ENCODE results near the gene NFIX. TPM values are rescaled to one million over a fixed set of nuclear protein-coding genes. Genes with fewer than 3 reads are reported as not detected.

Gene NFIX
- total and polyA plus RNA-seq, 9 of the 15 experiments (the other 6 are each of a cell fraction or from before 2014, with no cell fraction given), result 0.28 to 26.8 (median 5.4) TPM

DNA sequence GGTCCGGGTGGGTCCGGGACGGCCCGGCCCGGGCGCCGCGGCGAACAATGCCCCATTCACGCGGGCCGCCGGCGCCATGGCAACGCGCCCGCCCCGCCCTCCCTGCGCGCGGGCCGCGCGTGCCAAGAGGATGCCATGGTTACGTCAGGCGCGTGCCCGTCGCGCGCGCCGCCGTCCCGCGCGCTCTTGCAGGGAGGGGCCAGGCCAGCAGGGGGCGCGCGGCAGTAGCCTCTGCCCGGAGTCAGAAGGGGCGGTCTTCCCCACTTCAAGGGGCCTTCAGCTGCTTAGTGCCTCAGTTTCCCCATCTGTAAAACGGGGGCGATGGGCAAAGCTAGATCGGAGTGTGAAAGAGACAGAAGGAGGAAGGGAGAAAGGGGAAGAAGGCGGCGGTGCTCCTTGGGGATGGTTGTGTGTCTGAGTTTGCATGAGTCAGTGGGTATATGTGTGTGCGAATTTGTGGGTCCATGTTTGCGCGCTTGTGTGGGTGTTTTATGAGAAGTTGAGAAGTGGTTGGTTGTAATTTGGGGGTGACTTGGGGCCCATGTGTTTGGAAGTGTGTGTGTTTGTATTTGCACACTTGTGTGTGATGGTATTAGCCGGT, 11.6 kb upstream of the NFIX start (continued):
- no peak for TF ChIP-seq POU5F1 (IDR thresholded peaks at IDR 0.05; ENCODE audit: borderline replicate concordance, low read depth, low read length, partially characterized antibody)
- TF ChIP-seq GATAD2B (IDR thresholded peaks at IDR 0.05; ENCODE audit: borderline replicate concordance), result no peak
- TF ChIP-seq RHOXF2B (CRISPR knock-in tag; conservative IDR thresholded peaks at IDR 0.05), result no peak
- TF ChIP-seq, protein P1, sequence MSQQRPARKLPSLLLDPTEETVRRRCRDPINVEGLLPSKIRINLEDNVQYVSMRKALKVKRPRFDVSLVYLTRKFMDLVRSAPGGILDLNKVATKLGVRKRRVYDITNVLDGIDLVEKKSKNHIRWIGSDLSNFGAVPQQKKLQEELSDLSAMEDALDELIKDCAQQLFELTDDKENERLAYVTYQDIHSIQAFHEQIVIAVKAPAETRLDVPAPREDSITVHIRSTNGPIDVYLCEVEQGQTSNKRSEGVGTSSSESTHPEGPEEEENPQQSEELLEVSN (IDR thresholded peaks at IDR 0.05; ENCODE audit: borderline replicate concordance in 1 of 2, extremely low read depth in 1 of 2, insufficient read depth in 1 of 2, insufficient read length in 1 of 2, low read depth in 1 of 2, low read length in 1 of 2, poor library complexity in 1 of 2, severe bottlenecking in 1 of 2), result peak in 1 of 2 experiments; percentile 45
- no peak for TF ChIP-seq DACH1 (IDR thresholded peaks at IDR 0.05; ENCODE audit: partially characterized antibody)
- TF ChIP-seq, protein P2, sequence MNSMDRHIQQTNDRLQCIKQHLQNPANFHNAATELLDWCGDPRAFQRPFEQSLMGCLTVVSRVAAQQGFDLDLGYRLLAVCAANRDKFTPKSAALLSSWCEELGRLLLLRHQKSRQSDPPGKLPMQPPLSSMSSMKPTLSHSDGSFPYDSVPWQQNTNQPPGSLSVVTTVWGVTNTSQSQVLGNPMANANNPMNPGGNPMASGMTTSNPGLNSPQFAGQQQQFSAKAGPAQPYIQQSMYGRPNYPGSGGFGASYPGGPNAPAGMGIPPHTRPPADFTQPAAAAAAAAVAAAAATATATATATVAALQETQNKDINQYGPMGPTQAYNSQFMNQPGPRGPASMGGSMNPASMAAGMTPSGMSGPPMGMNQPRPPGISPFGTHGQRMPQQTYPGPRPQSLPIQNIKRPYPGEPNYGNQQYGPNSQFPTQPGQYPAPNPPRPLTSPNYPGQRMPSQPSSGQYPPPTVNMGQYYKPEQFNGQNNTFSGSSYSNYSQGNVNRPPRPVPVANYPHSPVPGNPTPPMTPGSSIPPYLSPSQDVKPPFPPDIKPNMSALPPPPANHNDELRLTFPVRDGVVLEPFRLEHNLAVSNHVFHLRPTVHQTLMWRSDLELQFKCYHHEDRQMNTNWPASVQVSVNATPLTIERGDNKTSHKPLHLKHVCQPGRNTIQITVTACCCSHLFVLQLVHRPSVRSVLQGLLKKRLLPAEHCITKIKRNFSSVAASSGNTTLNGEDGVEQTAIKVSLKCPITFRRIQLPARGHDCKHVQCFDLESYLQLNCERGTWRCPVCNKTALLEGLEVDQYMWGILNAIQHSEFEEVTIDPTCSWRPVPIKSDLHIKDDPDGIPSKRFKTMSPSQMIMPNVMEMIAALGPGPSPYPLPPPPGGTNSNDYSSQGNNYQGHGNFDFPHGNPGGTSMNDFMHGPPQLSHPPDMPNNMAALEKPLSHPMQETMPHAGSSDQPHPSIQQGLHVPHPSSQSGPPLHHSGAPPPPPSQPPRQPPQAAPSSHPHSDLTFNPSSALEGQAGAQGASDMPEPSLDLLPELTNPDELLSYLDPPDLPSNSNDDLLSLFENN (IDR thresholded peaks at IDR 0.05; ENCODE audit: low read depth in 2 of 2, low read length in 2 of 2), result 0 out of 4 replicates have a peak, but pooled peaks of 1 of the 2 experiments have one; percentile 14
- TF ChIP-seq, protein P3, sequence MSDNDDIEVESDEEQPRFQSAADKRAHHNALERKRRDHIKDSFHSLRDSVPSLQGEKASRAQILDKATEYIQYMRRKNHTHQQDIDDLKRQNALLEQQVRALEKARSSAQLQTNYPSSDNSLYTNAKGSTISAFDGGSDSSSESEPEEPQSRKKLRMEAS (CRISPR knock-in tag; IDR thresholded peaks at IDR 0.05), result peak; percentile 12; the same call in 1 of the 2 replicates
- TF ChIP-seq ZNF175 (CRISPR knock-in tag; IDR thresholded peaks at IDR 0.05; ENCODE audit: low read depth), result peak; percentile 80
- no peak for TF ChIP-seq ZNF583 (CRISPR knock-in tag; IDR thresholded peaks at IDR 0.05)
- TF ChIP-seq, protein P4, sequence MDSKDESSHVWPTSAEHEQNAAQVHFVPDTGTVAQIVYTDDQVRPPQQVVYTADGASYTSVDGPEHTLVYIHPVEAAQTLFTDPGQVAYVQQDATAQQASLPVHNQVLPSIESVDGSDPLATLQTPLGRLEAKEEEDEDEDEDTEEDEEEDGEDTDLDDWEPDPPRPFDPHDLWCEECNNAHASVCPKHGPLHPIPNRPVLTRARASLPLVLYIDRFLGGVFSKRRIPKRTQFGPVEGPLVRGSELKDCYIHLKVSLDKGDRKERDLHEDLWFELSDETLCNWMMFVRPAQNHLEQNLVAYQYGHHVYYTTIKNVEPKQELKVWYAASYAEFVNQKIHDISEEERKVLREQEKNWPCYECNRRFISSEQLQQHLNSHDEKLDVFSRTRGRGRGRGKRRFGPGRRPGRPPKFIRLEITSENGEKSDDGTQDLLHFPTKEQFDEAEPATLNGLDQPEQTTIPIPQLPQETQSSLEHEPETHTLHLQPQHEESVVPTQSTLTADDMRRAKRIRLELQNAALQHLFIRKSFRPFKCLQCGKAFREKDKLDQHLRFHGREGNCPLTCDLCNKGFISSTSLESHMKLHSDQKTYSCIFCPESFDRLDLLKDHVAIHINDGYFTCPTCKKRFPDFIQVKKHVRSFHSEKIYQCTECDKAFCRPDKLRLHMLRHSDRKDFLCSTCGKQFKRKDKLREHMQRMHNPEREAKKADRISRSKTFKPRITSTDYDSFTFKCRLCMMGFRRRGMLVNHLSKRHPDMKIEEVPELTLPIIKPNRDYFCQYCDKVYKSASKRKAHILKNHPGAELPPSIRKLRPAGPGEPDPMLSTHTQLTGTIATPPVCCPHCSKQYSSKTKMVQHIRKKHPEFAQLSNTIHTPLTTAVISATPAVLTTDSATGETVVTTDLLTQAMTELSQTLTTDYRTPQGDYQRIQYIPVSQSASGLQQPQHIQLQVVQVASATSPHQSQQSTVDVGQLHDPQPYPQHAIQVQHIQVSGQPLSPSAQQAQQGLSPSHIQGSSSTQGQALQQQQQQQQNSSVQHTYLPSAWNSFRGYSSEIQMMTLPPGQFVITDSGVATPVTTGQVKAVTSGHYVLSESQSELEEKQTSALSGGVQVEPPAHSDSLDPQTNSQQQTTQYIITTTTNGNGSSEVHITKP (IDR thresholded peaks at IDR 0.05; ENCODE audit: partially characterized antibody), result no peak
- peak; percentile 55; the same call in 1 of the 2 replicates for TF ChIP-seq RBFOX2 (IDR thresholded peaks at IDR 0.05; ENCODE audit: low read depth, low read length)
- no peak for TF ChIP-seq ZNF3 (CRISPR knock-in tag; IDR thresholded peaks at IDR 0.05)
- TF ChIP-seq FOXK2 (conservative IDR thresholded peaks at IDR 0.05 in 1 of 2, IDR thresholded peaks at IDR 0.05 in 1 of 2; ENCODE audit: low read depth in 2 of 2), result no peak
- TF ChIP-seq IRF2 (CRISPR knock-in tag; IDR thresholded peaks at IDR 0.05), result no peak
- TF ChIP-seq ZNF134 (CRISPR knock-in tag; conservative IDR thresholded peaks at IDR 0.05), result no peak
- TF ChIP-seq NR2F6 (CRISPR knock-in tag; IDR thresholded peaks at IDR 0.05), result no peak
